IPS DF 19.7 (cell line): ENCODE data around the gene IER5.
"Not testable (repeated sequence)": the region's sequence is repeated elsewhere in the genome, so short reads cannot be mapped to it uniquely, and the experiment has no call there.

Source experiments
- DNase-seq: peaks from one replicate; pipeline ENCODE4 v3.0.0-alpha.2; 2013; ENCODE audit warnings: low read depth, low spot score

Gene IER5

DNA sequence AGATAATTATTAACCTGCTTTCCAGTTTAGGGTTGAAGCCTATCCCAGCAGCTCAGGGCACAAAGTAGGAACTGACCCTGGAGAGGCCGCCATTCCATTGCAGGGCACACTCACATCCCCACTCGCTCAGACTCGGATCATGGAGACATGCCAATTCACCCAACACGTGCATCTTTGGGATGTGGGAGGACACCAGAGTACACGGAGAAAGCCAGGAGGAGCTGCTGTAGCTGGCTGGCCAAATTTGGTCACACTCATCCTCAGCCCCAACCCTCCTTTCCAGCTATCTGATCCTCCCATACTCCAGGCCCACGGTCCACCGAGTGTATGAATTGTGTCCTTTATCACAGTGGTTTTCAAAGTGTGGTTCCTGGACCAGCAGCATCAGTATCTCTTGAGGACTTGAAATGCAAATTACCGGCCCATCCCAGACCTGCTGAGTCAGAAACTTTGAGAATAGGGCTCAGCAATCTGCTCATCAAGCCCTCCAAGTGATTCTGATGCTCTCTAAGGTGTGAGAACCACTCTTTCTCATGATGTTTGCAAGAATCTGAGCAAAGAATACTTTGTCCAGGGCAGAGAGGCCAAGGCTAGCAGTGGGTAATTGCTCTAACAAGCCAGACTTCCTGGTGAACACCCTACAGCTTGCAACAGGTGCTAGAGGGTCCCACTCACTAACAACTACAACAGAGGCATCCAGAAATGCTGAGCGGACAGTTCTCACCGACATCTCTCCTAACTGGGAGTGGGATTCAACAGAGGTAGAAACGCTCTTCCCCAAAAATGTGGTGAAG is 26.3 kb downstream of the IER5 start:
- DNase-seq = no peak

DNA sequence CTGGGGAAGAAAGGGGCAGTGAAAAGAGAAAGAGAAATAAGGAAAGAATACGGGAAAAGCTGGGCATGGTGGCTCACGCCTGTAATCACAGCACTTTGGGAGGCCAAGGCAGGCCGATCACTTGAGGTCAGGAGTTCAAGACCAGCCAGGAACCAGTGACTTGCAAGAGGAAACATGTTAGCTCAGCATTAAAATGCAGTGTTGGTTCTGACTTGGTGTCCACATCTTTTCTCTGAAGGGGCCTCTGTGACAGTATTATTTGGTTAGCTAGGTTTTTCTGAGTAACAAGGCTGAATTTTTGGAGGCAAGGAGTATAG is 26.8 kb downstream of the IER5 start:
- no peak for DNase-seq

DNA sequence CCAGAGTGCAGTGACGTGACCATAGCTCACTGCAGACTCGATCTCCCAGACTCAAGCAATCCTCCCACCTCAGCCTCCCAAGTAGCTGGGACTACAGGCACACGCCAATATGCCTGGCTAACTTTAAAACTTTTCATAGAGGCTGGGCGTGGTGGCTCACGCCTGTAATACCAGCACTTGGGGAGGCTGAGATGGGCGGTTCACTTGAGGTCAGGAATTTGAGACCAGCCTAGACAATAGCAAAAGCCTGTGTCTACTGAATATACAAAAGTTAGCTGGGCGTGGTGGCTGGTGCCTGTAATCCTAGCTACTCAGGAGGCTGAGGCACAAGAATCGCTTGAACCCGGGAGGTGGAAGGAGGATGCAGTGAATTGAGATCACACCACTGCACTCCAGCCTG is 27.5 kb downstream of the IER5 start:
- DNase-seq = not testable (repeated sequence)

DNA sequence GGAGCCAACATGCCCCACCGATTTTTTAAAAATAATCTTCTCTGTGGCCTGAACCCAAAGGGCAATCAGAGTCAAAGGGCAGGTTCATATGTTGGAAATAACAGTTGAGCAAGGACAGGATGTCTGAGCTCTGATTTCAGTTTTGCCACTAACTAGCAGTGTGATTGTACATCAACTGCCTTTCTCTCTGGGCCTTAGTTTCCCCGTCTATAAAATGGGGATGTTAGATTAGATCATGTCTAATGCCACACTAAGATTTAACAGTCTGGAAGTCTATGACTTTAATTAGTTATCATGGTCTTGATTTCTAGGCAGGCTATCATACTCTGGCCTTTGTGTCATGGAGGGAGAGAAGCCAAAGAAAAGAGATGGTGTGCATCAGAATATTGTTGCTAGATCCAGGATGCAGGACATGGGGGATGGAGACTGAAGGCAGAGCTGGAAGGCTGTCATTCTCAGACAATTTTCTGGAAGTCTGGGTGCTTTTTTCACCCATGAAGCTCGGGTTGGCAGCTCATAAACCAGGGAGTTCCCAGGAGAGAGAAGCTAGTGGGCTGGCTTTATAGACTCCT is 28.4 kb downstream of the IER5 start:
- DNase-seq = no peak

DNA sequence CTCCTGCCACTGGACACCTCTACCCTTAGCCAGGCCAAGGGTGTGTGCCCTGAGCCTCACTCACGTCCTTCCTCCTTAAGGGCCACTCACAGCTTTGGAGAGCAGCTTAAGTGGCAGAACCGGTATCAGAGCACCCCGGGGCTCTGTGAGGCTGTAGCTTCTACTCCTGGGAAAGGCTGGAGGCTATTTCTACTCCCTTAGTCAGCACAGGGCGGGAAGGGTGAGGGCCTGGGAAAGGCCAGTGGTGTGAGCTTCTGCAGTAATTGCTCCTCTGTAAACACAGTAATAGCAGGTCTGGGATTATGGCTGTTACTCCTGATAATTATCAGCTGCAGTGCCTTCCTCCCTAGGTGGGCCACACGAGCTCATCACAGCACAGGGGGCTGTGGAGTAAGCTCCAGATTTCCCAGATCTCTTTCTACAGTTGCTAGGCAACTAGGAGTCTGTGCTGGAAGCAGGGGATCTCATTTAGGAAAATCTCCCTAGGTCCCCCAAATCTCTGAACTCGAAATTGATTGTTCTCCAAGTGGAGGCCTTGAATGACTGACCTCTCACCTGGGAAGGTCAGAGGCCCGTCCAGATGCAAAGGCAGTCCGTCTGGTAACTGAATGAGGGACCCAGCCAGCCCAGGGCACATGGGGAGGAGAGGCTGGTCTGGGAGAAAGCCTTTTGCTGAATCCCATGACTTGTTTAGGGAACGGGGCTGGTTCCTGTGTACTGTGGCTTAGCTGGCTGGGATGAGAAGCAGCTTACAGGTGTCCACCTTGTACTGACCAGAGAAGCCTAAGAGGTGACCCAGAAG is 29.3 kb downstream of the IER5 start:
- no peak for DNase-seq

DNA sequence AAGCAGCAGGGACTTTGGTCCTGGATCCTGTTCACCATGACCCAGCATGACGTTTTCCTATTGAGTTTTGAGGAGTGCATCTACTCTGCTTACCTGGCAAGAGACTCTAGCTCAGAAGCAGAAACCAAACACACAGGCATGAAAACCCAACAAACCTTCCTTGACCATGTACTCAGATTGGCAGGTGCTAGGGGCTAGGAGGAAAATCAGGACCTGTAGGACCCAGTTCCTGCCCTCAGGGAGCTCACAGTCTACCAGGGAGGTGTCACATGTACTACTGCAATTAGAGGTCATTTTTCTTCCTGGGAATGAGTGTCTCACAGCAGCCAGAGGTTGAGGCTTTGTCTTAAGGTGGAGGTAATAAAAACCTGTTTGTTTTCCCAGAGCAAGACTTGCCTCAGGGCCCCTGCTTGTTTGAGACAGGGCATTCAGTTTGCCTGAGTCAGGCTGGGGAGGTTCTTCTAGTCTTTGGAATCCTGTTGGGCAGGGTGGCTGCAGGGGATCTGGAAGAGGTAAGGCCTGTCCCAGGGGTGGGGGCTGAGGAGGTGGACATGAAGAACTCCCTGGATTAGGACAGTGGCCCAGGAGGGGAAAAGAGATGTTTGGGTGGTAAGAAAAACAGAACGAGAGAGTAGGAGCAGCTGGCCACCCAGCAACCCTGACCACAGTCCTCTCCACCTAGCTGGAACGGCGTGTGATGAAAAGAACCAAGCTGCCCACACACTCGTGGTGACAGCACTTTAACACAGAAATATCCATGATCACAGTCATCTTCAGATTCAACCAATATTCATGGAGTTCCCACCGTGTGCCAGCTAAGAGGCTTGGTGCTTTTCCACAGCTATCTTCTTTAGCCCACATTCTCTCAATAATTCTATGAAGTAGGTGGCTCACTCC is 30.8 kb downstream of the IER5 start:
- no peak for DNase-seq

DNA sequence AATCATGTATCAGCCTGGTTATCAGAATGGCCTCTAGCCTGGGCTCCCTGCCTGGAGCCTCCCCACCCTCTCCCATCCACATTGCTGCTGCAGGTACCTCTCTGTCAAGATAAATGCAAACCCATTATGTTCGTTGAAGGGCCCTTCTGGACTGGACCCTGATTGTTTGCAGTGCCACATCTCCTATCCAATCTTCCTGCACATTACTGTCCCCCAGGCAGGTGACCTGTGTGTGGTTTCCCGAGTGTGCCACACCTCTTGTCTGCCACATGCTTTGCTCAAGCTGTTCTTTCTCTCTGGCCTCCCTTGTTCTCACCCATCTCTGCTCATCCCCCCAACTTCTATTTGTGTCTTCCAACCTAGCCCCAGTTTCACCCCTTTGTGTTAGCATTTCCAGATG is 32.4 kb downstream of the IER5 start:
- no peak for DNase-seq

DNA sequence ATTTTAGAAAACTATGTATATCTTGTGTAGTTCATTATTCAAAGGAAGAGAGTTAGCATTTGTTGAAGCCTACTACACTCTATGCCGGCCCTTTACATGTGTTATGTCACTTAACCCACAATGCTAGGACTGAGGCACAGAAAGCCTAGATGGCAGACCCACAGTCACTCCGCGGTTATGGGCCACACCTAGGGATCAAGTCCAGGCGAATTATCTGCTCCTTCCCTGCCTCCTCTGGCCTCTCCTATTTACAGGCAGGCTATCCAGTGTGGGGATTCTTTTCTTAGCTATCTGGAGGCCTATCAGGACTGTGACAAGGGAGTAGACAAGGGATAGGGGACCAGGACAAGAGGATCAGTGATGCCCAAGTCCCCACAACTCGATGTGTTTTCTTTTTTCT is 33.0 kb downstream of the IER5 start:
- no peak for DNase-seq

DNA sequence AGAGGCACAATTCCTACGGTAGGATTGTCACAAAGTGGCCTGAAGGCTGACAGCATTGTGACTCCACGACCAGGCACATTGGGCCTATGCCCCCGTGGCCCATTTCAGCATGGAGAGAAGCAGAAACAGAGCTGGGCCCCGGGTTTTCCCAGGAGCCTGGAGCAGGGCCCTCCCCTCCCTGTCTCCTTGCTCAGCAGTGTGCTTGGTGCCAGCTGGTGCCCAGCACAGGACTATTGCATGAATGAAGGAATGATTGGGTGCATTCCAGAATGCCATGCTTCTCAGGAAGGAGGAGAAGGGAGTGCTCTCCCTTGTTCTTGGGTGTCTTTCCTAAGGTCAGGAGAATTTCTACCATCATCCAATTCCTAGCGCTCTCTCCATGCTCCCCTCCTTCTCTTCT is 33.7 kb downstream of the IER5 start:
- no peak for DNase-seq

DNA sequence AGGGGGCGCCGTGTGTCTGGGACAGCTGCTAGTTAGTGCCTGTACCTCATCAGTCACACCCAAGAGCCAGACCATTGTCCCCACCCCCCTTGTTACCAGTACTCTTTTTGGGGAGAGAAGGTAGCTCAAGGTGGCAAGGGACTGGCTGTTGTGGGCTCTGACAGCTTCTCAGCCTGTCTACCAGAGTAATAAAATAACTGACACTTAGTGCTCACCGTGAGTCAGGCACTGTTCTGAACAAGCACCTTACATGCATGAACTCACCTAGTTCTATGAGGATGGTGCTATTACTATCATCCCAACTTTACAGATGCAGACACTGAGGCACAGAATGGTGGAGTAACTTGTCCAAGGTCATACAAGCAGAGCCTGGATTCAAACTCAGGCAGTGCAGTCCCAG is 34.7 kb downstream of the IER5 start:
- DNase-seq = no peak

DNA sequence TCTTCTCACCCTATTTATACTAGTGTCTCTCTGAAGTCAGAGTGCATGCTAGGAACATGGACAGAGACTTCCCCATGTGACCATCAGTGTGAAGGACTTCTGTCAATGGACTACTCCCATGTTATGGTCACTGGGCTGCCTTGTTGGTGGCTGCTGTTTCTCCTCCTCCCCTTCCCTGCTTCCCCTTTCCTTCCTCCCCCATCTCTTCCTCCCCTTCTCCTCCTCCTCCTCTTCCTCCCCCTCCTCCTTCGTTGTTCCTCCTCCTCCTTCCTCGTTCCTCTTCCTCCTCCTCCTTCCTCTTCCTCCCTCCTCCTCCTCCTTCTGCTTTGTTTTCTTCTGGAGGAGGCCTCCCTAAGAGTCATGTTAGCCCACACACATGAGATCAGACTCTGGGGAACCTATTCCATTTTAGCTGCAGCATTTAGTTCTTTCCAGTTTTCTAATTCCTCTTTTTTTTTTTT is 35.8 kb downstream of the IER5 start:
- no peak for DNase-seq

DNA sequence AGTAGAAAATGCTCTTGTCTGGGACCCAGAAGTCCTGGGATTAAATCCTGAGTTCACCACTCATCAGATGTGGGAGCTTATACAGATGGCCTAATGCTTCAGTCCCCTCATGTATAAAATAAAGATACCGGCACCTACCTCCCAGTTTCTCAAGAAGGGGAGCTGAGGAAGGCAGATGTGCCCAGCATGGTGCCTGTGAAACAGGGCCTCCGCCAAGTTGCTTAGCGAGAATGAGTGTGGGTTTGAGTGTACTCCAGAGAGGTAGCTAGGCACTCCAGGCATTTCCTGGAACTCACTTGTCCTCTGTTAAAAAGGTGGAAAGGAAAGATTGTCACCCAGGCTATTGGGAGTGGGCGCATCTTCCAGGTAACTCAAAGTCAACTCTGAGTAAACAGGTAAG is 37.8 kb downstream of the IER5 start:
- DNase-seq = no peak

DNA sequence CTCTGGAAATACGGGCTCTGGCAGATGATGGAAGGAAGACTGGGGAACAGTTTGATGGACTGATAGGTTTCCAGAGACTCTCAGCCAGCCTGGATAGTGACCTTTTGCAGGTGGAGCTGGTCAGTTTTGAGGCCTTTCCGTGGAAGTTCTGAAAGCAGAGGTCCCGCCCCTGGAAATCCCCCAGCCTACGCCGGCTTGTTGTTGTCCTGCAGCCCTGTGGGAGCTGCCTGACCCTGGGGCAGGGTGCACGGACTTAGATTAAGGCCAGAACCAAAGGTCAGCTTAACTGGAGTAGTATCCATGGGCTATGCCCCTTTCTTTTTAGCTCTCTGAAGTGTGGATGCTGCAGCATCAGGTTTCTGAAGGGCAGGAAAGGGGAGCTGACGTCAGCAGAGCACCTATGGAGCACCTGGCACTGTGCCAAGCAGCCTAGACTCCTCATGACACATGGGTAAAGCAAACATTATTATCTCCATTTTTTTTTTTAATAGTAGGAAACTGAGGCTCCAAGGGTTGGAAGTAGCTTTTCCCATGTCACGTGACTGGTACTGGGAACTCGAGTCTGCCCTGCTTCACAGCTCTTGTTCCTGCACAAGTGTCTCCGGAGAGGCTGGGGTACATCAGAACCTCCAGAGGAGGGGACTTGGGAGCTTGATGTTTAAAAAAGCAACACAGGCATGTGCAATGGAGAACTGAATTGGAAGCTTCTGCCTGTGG is 38.5 kb downstream of the IER5 start:
- no peak for DNase-seq

DNA sequence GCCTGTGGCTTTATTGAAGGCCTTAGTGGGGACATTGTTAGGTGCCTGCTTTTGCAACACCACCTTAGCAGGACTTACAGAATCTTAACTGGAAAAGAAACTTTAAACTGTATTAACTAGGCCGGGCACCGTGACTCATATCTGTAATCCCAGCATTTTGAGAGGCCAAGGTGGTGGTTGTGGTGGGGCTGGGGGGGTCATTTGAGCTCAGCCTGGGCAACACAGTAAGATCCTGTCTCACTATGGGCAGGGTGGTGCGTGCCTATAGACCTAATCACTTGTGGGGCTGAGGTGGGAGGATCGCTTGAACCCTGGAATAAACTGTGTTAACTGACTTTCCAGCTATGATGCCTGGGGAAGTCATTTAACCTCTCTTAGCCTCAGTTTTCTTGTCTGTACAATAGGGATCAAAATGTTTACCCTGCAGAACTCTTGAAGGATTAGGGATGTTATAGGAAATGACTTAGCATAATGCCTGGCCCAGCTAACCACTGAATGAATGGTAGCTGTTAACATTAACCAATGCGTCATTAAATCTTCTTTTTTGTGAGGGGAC is 39.5 kb downstream of the IER5 start:
- no peak for DNase-seq

DNA sequence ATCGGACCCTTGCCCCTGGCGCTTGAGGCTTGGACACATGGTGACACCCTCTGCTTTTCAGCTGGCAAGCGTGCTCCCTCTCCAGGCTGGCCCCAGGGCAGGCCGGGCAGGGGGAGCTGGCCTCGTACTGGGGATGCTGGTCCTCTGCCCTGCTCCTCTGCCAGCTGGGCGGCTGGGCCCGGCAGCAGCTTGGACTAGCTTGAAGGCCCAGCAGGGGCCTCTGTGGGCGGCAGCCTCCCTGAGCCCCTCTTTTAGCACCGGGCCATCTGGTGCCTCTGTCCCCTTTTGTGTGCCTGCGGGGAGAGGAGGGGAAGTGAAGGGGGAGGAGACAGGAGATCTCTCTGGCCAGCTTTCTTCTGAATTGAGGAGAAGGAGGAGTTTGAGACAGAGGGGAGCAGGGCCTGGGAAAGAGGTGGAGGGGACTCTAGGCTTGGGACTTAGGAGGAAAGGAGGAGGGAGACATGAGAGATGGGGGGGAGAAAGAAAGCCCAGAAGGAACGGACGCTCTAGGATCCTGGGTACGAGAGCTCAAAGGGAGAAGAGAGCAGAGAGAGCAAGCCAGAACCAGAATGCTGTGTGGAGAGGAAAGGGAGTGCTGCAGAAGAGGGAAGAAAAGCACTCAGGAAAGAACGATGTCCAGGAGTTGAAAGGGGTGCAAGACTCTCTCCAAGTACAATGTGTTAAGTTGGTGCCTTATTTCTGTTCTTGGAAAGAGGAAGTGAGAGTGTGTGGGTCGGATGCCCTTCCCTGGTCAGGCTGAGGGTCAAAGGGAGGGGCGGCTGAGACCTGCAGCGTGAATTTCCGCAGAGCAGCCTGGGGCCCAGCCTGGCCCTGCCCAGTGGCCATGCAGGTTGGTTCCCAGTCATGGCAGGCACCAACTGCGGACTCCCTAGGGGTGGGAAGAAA is 40.3 kb downstream of the IER5 start:
- DNase-seq = no peak

DNA sequence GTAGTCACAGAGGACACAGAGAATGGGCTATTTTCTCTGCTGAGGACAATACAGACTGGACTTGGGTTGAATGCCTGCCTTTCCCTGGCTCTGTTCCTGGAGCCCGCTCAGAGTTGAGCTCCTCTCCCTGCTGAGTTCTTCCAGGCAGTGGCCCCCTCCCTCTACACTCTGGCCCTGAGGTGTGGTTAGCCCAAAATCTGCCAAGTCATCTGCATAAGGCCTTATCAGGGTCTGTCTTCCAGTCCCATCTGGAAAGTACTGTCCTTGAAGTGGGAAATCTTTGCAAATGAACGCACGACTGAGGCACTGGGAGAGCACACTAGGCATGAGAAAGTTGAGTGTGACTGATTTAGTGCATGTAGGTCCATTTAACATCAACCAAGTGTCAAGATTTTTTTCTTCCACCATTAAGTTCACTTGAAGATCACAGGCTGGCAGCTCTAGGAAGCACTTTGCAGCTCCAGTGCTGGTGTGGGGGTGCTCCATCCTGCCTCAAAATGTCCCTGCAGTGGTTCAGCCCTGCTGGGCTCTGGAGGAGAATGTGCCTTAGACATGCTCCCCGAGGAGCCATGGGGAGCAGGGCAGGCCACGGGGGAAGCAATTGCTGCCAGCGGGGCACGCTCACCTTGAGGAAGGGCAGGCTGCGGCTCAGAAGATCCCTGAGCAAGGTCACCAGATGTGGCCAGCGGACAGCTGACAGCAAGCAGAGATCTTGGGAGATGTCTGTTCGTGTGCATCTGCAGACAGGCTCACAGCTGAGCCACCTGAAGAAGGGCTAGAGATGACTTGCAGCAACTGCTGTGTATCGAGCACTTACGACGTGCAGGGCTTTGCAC is 41.5 kb downstream of the IER5 start:
- DNase-seq = no peak

DNA sequence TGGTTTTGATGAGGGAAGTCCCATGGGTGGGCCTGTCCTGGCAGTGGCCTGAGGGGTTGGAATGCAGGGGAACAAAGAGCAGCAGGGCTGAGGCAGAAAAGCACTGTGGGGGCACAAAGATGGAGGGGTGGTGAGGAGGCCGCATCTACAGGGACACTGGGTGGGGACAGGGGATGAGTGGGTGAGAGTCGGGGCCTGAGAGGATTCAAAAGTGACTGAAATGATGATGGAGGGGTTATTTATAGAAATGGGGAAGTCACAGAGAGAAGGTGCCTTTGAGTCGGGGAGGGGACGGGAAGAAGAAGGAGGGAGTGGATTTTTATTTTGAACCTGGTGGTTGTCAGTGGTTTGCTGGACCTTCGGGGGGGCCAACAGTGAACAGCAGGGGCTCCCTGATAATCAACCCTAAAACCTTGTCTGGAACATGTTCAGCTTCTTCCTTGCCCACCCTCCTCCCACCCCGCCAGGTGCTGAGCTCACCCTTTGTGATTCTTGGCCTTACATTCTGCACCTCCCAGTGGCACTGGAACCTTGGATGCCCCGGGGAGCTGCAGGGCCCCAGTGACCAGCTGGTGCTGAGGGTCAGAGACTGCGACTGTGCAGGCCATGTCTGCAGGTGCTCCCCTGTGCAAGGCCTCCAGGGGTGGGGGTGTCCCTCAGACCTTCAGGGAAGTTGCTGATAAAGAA is 42.9 kb downstream of the IER5 start:
- DNase-seq = no peak

DNA sequence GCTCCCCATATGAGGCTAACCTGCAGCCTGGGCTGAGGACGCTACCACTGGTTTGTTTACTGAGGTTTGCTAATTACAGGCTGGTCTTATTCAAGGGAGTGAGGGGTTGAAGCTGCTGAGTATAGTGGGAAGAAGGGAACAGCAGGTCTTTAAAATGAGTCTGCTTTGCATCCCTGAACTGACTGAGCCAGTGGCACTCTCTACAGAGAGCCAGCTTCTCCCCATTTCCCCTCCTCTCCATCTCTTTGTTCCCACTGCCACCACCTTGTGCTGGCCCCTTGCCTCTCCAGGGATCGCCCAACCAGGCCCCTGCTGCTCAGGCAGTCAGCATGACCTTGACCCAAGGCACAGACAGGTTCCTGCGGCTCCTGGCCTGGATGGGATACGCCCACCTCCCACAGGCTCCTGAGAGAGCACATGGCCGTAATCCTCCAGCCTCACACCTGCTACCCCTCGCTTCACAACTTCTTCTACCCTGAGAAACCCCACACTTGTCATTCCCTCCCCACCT is 45.0 kb downstream of the IER5 start:
- DNase-seq = no peak
